Coronary artery (tissue), 2 donors: ENCODE data around the gene SLC6A6.

ENCODE experiments used
- DNase-seq: peaks from one replicate; pipeline ENCODE4 v3.0.0-alpha.2; 2017; ENCODE audit warnings: low spot score
- H3K27ac ChIP-seq, 2 donors: fragments of 200-600 bp; sonication (generic); one replicate each; pipeline ENCODE4 v1.5.1; 2016 to 2019
- H3K4me3 ChIP-seq: fragments of 200-600 bp; sonication (generic); 2 replicates; pipeline ENCODE4 v1.5.1; 2016; ENCODE audit warnings: mild to moderate bottlenecking, moderate library complexity
- TF ChIP-seq, protein P1 (sequence below): fragments of 200-600 bp; sonication (generic); IDR thresholded peaks from one replicate; pipeline ENCODE4 v1.5.1; 2019; ENCODE audit warnings: antibody characterized with exemption

Gene SLC6A6

DNA sequence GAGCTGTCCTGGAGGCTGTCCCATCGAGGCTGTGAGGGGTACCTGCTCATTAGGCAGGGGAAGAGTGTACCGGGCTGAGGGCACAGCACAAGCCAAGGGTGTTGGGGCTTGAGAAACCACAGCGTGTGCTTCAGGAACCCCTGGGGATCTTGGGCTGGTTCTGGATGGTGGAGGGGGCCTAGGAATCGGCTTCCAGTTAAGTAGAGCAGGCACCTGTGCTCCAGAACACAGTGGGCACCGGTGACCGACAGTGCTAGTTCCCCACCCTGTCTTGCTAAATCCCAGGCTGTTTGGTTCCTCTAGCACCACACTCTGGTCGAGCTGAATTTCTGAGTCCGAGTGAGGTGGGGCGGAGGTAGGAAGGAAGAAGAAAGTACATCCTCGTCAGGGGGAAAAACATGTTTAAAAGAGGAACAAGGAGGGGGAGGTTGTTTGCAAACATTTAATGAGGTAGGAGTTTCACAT, 29.1 kb downstream of the SLC6A6 start:
- H3K4me3 ChIP-seq: no peak overlapping the region
- TF ChIP-seq, protein P1, sequence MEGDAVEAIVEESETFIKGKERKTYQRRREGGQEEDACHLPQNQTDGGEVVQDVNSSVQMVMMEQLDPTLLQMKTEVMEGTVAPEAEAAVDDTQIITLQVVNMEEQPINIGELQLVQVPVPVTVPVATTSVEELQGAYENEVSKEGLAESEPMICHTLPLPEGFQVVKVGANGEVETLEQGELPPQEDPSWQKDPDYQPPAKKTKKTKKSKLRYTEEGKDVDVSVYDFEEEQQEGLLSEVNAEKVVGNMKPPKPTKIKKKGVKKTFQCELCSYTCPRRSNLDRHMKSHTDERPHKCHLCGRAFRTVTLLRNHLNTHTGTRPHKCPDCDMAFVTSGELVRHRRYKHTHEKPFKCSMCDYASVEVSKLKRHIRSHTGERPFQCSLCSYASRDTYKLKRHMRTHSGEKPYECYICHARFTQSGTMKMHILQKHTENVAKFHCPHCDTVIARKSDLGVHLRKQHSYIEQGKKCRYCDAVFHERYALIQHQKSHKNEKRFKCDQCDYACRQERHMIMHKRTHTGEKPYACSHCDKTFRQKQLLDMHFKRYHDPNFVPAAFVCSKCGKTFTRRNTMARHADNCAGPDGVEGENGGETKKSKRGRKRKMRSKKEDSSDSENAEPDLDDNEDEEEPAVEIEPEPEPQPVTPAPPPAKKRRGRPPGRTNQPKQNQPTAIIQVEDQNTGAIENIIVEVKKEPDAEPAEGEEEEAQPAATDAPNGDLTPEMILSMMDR: no peak
- peak overlapping the region; percentile 25 to 79 for H3K27ac ChIP-seq
- no peak for DNase-seq

DNA sequence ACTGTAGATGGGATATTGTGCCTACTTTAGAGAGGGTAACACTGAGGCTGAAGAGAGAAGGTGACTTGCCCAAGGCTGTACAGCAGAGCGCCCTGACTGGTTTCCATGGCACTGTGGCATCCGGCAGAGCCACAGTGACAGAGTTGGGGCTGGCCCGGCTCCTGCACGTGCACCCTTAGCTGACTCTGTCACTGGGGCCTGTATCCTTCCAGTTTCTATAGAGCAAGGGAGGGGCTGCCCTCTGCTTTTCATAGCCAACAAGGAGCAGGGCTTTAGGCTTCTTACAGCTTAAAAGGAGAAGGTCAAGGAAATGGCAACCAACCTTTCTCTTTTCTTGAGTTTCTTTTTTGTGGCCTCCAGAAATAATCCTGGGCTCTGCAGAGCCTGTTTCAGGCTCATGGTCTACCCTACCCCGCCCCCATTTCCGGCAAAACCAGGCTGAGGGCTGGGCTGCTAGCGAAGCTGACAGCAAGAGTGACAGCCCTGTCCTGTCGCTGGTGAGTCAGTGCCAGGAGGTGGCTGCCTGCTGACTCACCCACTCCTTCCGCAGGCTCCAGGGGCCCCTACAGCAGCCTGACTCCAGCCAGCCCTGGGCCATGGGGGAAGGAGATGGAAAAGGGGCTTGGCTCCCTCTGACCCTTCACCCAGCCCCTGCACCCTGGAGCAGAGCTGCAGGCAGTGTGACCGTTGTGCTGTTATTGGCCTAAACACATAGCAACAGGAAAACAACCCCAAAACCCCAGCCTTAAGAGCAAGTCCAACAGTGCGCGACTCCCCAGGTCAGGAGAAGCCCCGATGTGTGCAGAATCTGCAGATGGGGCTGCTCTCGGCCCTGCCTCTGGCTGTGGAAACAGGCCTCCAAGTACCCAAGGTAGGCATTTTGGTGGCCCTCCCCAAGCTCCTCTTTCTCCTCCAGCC, 29.8 kb downstream of the SLC6A6 start:
- H3K27ac ChIP-seq: peak overlapping the region; percentile 25 to 79

DNA sequence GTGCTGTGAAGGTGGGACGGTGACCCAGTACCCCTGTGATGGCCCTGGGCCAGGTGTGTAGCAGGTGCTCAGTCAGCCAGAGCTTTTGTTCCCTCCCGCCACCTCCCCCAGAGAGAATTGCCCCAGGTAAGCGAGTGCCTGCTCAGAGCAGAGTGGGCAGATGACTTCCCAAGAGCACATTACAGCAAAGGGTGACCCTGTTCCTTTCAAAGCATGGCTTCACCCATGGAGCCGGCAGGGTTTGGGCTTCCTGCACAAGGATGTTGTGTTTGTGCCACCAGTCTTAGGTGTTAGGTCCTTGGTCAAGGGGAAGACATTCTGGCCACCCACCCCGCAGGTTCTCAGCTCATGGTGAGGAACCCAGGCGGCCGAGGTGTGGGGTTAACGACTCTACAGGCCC, 30.7 kb downstream of the SLC6A6 start:
- TF ChIP-seq, protein P1: no peak
- DNase-seq: no peak
- Histone ChIP-seq H3K4me3 (no peak overlapping the region), H3K27ac (peak overlapping the region; percentile 25 to 79)

More for the DNA sequence above, 29.8 kb downstream of the SLC6A6 start:
- no peak overlapping the region for H3K4me3 ChIP-seq
- DNase-seq: peak; percentile 92
- TF ChIP-seq, protein P1: no peak

DNA sequence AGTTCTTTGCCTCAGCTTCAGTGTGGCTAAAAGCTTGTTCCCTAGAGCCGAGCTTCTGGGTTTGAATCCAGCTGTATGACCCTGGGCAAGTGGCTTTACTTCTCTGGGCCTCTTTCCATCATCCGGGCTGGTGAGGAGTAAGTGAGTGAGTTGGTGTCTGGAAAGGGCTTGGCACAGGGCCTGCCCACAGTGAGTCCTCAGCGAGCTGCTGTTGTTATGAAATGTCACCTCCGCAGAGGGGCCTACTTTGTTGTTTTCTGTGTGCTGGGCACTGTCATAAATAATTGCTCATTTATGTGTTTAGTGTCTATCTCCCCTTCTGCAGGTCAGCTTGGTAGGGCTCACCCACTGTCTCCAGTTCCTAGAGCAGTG, 31.7 kb downstream of the SLC6A6 start:
- TF ChIP-seq, protein P1: no peak
- no peak for DNase-seq
- H3K4me3 ChIP-seq: no peak overlapping the region
- peak overlapping the region in 1 of 2 donors; percentile 71 for H3K27ac ChIP-seq

DNA sequence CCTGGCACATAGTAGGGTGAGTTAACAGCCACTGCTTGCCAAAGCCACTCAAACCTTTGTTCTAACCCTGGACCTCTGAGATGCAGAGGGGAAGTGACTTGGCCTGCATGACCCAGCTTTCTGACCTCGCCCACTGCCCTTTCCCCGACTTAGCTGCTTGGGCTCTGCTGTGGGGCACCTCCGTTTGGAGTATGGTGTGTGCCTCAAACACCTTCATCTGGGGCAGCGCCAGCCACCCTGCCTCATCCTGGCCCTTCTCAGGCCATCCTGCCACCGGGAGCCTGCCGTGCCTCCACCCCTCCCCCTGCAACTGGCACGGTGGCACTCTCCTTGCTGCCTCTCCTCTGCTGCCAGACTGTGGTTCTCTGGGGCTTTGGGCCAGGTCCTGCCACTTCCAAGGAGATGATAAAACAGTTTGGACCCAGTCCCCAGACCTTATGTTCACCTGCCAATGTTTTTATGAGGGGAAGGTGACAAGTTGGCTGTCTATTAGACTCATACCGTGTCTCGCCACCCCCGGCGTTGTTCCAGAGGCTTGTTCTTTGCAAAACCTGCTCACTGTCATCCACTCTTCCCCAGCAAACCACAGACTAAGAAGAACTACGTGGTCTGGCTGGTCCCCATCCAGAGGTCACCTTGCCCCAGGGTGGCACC, 32.2 kb downstream of the SLC6A6 start:
- TF ChIP-seq, protein P1: no peak
- Histone ChIP-seq H3K27ac (peak overlapping the region in 1 of 2 donors; percentile 71), H3K4me3 (no peak overlapping the region)
- no peak for DNase-seq

DNA sequence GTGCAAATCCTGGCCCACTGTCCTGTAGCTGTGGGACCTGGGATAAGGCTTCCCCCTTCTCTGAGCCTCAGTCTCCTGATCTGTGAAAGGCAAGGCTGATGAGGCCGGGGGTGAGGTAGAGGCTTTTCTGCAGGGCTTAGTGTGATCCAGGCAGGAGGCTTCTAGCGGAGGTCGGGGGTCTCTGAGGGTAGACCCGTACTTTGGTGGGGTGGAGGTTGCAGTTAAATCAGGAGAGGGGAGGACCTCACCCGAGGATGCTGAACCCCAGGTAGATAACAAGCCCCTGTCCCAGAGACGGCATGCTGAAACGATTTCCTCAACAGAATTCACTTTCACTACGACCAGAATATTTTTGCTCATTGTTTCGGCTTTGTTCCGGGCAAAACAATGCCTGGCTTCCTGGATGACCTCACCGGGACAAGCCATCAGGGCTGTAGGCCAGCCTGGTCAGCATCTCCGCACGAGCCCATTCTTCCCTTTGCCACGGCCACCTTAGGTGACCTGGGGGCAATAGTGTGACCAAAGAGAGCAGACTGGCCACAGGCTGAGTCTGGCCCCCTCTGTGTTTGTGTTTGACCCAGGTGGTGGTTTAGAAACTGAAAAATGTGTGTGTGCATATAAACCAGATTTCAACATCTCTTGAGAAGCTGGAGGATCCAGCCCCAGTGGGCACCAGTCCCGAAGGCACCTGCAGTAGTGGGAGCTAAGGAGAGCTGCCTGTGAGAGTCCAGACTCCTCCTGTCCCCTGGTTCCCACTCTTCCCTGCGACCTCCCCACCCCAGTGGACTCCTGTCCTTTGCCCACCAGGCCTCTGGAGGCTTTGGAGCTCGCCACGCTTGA, 33.0 kb downstream of the SLC6A6 start:
- DNase-seq: no peak
- no peak overlapping the region for H3K4me3 ChIP-seq
- peak overlapping the region in 1 of 2 donors; percentile 71 for H3K27ac ChIP-seq
- TF ChIP-seq, protein P1: no peak
